ENCODE data around the gene TJP3. TPM values are rescaled to one million over a fixed set of nuclear protein-coding genes. Genes with fewer than 3 reads are reported as not detected.

TJP3 gene
- total RNA-seq, 2 donors from 2014 or later = 268 to 296 TPM

DNA sequence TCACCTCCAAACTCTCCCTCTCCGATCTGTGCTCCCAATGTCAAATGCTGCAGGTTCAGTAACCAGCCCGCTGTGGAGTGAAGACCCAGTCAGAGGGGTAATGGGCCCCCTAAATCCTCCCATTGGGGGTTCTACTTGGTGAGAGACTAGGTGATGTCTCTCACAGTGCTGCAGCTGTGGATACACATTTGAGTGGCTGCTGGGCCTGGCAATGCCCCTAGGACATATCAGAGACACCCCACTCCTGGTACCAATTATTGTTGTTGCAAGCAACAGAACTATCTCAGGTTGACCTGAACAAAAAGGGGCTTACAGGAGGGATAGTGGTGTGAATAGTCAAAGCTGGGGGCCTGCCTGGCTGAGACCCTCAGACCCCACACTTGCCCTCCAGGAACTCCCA, 73.4 kb downstream of the TJP3 start:
- intact Hi-C loops (cut with DNase I) = no loop called here

DNA sequence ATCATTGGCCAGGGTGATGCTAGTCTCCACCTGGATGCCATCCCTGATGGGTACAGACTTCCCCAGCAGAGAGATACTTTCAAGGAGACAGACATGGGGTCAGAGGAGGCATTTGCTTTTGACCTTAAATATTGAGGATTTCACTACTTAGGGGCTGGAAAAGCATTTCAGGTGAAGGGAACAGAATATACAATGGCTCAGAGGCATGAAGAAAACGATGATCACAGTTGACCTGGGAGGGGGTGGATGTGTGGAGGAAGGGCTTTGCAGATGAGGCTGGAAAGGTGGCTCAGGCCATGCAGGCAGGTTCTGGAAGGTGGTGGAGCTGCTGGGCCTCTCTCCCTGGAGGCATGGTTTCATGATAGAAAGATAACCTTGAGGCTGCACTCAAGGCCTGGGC, 74.1 kb downstream of the TJP3 start:
- Histone ChIP-seq H3K27me3 (peaks cover 7% of the 10 kb centered on the region), H3K4me3 (no peak overlapping the region), H3K36me3 (no peaks in the 10 kb centered on the region), H3K27ac (no peak overlapping the region), H3K9me3 (no peaks in the 10 kb centered on the region), H3K9ac (ENCODE audit: low read depth in 2 of 2, low read length in 2 of 2) (no peak overlapping the region), H3K4me1 (no peaks in the 10 kb centered on the region)
- TF ChIP-seq, protein P1, sequence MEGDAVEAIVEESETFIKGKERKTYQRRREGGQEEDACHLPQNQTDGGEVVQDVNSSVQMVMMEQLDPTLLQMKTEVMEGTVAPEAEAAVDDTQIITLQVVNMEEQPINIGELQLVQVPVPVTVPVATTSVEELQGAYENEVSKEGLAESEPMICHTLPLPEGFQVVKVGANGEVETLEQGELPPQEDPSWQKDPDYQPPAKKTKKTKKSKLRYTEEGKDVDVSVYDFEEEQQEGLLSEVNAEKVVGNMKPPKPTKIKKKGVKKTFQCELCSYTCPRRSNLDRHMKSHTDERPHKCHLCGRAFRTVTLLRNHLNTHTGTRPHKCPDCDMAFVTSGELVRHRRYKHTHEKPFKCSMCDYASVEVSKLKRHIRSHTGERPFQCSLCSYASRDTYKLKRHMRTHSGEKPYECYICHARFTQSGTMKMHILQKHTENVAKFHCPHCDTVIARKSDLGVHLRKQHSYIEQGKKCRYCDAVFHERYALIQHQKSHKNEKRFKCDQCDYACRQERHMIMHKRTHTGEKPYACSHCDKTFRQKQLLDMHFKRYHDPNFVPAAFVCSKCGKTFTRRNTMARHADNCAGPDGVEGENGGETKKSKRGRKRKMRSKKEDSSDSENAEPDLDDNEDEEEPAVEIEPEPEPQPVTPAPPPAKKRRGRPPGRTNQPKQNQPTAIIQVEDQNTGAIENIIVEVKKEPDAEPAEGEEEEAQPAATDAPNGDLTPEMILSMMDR (IDR thresholded peaks at IDR 0.05) = no peak
- intact Hi-C loops (cut with DNase I) = no loop called here
- no peak for DNase-seq

More for the DNA sequence above, 73.4 kb downstream of the TJP3 start:
- Histone ChIP-seq H3K36me3 (no peaks in the 10 kb centered on the region), H3K4me1 (no peaks in the 10 kb centered on the region), H3K9ac (ENCODE audit: low read depth in 2 of 2, low read length in 2 of 2) (no peak overlapping the region), H3K4me3 (no peak overlapping the region), H3K9me3 (no peaks in the 10 kb centered on the region), H3K27ac (no peak overlapping the region), H3K27me3 (peaks cover 7% of the 10 kb centered on the region)
- TF ChIP-seq, protein P1 (IDR thresholded peaks at IDR 0.05) = no peak
- DNase-seq = no peak

DNA sequence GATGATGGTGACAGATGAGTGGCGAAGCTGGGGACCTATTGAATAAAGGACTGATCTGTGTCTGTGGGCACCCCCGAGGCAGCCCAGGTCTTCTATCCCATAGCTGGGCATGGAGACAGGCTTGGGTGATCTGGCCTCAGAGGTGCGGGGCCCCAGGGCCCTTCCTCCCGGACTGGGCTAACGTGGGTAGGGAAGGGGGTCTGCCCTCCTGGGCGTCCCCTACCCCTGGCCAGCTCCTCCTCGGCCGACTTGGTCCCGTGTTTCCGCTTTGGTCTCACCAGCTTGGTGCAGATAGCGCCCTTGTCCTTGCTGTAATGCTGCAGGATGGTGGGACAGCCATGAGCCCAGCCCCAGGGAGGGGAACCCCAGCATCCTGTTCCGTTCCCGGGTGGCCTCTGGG, 74.7 kb downstream of the TJP3 start:
- peaks cover 7% of the 10 kb centered on the region for H3K27me3 ChIP-seq

DNA sequence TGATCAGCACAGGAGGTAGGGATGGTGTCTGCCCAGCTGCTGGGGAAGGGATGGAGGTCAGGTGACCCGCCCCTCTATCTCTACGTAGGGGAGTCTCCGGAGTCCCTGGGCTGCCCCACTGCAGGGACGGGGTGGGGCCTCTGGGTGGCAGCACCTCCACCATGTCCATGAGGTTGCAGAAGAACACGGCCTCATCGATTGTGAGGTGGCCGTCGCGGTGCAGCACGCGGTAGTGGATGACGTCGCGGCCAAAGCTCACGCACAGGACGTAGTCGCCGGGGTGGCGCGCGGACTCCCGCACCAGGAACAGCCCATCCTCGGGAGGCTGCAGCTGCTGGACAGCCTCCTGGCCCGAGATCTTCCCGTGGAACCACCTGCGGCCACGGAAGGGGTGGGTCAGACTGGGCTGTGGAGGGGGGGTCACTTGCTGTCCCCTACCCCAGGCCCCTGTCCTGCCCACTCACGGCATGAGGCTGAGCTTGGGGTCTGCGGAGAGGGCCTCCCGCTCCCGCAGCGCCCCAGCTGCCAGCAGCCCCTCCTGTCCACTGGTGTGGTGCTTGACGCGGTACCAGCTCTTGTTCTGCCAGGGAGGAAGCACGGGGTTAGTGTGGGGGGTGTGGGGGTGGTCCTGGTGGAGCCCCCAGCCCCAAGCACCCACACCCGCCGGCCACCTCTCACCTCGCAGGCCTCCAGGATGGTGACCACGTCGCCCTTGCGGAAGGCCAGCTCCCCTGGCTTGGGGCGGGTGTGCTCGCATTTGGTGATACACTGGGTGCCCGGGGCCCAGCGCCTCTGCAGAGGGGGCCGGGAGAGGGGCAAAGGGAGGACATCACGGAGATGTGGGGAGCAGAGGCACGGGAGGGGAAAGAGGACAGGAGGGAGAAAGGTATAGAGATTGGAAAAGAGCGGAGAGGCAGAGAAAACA, 75.7 kb downstream of the TJP3 start:
- DNase-seq = no peak
- H3K27me3 ChIP-seq = peaks cover 7% of the 10 kb centered on the region
- TF ChIP-seq, protein P1 (IDR thresholded peaks at IDR 0.05) = peak; percentile 28

More for the DNA sequence above, 74.7 kb downstream of the TJP3 start:
- H3K4me1 ChIP-seq = no peaks in the 10 kb centered on the region
- no peaks in the 10 kb centered on the region for H3K36me3 ChIP-seq
- intact Hi-C loops (cut with DNase I) = no loop called here
- no peak for DNase-seq
- no peak overlapping the region for H3K27ac ChIP-seq
- H3K4me3 ChIP-seq = no peak overlapping the region
- TF ChIP-seq, protein P1 (IDR thresholded peaks at IDR 0.05) = no peak
- H3K9me3 ChIP-seq = no peaks in the 10 kb centered on the region
- H3K9ac ChIP-seq (ENCODE audit: low read depth in 2 of 2, low read length in 2 of 2) = no peak overlapping the region

GRCh38 chr19:3784607-3785450, 76.6 kb downstream of the TJP3 start:
- DNase-seq = no peak
- Histone ChIP-seq H3K9ac (ENCODE audit: low read depth in 2 of 2, low read length in 2 of 2) (peak overlapping the region in 1 of 2 donors; percentile 12), H3K9me3 (no peaks in the 10 kb centered on the region), H3K36me3 (no peaks in the 10 kb centered on the region), H3K27ac (no peak overlapping the region), H3K4me3 (no peak overlapping the region), H3K4me1 (no peaks in the 10 kb centered on the region), H3K27me3 (peaks cover 7% of the 10 kb centered on the region)
- TF ChIP-seq, protein P1 (IDR thresholded peaks at IDR 0.05) = no peak
- intact Hi-C loops (cut with DNase I) = no loop called here

More for the DNA sequence above, 75.7 kb downstream of the TJP3 start:
- Histone ChIP-seq H3K36me3 (no peaks in the 10 kb centered on the region), H3K4me1 (no peaks in the 10 kb centered on the region), H3K9ac (ENCODE audit: low read depth in 2 of 2, low read length in 2 of 2) (peak overlapping the region in 1 of 2 donors; percentile 12), H3K9me3 (no peaks in the 10 kb centered on the region), H3K4me3 (no peak overlapping the region), H3K27ac (no peak overlapping the region)
- intact Hi-C loops (cut with DNase I) = no loop called here

All from colonic mucosa (tissue), 4 donors.